ENCODE data around the gene ABCC1.

The ABCC1 gene

GRCh38 chr16:16059160-16059559, 109.7 kb downstream of the ABCC1 start:
- DNase-seq = no peak

- DNase-seq = no peak
Measured at GRCh38 chr16:16059895-16060590, 110.6 kb downstream of the ABCC1 start.

DNA sequence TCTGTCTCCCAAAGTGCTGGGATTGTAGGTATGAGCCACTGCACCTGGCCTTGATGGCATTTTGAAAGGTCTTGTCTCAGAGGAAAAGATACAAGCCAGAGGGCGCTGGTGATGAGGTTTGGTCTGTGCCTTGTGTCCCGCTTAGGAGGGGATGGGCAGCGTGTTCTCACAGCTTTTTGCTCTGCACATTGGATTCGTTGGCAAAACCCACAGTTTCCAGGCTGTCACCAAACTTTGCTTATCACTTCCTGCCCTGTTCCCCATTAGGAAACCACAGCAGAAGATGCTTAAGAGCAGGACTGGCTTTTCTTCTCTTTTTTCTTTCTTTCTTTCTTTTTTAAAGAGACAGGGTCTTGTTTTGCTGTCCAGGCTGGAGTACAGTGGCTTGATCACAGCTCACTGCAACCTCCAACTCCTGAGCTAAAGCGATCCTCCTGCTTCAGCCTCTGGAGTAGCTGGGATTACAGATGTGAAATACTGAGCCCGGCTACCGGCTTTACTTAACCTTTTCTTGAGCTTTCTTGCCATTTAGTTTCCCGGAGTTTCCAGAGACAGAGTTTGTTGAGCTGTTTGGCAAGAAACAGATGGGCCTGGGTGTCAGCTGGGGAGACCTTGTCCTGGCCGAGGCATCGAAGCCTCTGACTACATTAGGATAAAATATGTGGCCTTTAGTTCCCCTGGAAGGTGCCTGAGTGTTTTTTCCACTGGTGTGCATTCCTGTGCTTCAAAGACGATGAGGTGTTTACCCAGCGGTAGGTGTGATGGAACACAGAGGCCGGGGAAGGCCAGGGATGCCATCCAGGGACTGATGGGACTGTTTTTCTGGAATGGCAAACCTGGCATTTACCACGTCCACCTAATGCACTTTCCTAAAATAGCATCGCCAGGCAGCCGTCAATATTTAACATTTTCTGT, 112.9 kb downstream of the ABCC1 start:
- DNase-seq = no peak

GRCh38 chr16:16063683-16064082, 114.3 kb downstream of the ABCC1 start:
- DNase-seq = no peak

DNA sequence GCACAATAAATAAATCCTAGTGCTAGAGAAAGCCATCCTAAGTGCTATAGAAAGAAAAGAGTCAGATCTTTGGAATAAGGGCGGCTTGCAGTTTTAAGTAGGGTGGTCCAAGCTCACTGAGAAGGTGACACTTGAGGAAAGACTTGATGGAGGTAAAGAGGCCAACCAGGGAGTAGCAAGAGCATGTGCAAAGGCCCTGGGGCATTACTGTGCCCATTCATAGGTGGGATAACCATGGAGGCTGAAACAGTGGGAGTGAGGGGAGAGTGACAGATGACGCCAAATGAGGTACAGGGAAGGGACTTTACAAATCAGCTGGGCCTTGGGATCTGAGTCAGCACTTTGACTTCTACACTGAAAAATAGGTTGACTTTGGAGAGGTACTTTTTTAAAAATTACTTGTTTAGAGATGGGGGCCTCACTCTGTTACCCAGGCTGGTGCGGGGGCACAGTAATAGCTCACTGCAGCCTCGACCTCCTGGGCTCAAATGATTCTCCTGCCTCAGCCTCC, 115.5 kb downstream of the ABCC1 start:
- DNase-seq = no peak

DNA sequence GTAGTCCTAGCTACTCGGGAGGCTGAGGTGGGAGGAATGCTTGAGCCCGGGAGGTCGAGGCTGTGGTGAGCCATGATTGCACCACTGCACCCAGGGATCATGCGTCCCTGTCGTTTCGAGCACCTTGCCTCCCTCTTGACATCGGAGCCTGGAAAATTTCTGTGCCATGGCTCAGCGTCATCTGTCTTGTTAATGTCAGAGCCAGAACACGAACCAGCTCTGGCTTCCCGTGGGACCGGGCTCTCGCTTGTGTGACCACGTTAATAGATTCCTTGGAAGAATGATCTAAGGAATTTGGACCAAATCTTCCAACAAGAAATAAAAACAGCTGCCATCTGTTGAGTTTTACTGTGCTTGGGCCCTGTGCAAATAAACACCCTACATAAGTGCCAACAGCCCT, 117.7 kb downstream of the ABCC1 start:
- no peak for DNase-seq

DNA sequence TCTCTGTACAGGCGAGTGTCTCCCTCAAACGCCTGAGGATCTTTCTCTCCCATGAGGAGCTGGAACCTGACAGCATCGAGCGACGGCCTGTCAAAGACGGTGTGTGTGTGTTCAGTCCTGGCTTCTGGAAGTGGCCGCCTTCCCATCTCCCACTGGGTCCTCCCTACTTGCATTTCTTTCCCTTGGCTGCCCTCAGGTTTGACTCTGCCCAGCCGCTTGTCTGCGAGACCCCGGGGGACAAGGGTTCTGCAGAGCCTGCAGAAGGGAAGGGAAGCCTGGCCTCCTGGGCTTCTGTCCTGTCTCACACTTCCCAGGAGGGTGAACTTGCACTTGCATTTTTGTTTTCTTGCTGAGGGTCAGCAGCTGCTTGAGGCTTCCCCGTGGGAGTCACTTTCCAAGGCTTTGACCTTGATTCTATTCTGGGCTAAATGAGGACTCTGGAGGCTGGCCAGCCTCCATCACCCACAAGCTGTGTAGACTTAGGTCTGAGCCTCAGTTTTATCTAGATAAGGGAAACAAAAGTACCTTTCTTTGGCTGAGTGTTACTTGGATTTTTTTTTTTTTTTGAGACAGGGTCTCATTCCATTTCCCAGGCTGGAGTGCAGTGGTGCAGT, 122.3 kb downstream of the ABCC1 start:
- no peak for DNase-seq

DNA sequence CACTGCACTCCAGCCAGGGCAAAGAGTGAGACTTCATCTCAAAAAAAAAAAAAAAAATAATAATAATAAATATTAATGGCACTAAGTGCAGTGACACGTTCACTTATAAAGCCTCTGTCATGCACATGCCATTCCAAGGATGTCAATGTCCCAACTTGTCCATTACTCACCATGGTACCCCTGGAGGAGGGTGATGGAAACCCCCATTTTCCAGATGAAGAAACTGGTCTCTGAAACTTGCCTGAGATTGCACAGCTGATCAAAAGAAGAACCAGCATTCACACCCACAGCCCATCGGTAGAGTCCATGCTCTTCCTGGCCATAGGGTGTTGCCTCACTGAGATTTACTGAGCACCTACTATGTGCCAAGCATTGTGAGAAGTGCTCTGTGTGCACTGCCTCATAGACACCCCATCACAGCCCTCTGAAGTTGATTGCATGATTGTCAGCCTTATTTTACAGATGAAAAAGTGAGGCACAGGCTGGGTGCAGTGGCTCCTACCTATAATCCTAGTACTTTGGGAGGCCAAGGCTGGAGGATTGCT, 123.7 kb downstream of the ABCC1 start:
- no peak for DNase-seq

DNA sequence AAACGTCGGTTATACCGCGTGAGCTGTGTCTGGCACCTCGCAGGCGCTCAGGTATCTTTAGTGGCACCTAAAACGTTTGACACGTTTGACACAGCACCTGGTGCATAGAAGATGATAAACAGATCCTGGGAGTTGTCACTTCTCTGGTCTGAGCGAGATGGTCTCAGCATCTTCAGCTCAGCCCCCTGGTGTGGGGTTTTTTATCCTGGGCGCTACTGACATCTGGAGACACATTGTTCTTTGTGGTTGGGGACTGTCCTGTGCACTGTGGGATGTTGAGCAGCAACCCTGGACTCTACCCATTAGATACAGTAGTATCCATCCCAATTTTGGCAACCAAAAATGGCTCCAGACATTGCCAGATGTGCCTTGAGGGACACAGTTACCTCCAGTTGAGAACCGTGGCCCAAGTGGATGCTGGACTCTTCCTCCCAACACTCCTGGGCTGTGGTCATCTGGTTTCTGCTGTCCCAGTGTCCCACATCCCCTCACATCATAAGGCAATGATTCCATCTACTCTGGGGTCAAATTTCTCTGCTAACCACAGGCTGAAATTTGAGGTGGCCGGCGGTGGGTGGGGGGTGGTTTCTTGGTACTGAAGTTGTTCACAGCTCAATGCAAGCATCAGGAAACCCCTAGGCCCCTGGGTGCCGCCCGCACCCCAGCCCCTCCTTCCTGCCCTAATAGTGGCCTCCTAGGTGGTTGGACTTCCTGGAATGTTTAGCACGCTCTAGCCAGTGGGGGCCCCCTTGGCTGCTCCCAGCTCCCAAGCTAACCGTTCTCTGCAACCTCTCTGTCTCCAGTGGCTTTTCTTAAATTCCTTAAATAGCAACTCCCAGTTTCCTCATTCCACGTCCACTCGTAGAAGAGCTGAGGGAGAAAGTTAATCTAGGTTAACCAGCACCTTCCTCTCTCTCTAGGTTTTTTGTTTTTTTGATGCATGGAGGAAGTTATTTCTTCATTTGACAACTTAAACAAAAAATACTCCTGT, 124.8 kb downstream of the ABCC1 start:
- DNase-seq = no peak

- no peak for DNase-seq
Measured at GRCh38 chr16:16075488-16076422, 126.3 kb downstream of the ABCC1 start.

DNA sequence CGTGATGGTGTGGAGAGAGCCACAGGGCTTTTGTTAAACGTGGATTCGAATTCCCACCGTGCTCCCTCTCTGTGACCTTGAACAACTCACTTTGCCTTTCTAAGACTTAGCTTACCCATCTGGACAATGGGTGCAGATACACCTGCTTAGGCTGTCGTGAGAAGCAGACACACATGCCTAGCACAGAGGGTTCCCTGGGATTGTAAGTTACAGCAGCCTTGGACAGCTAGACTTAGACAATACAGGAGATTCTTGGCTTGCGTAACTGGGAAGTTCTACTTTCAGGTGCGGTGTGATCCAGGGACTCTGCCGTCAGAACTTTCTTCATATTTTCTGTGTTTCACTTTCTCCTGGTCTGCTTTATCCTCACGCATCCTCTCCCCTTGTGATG, 127.0 kb downstream of the ABCC1 start:
- no peak for DNase-seq

GRCh38 chr16:16080465-16081065, 131.1 kb downstream of the ABCC1 start:
- DNase-seq = no peak

DNA sequence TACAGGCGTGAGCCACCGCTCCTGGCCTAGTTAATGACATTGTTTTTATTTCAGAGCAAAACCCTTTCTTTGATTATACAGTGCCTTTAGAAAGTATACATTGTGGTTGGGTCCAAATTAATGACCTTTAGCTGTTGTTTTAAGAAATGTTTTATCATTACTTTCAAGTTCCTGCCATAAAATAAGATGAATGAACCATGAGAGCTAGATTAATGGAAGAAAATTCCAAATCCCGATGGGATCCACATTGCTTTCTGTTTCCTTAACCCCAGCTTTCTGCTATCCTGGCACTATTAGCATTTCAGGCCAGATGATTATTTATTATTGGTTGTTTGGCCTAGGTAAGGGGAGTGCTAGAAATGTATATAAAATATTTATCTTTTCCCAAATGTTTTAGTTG, 131.7 kb downstream of the ABCC1 start:
- no peak for DNase-seq

DNA sequence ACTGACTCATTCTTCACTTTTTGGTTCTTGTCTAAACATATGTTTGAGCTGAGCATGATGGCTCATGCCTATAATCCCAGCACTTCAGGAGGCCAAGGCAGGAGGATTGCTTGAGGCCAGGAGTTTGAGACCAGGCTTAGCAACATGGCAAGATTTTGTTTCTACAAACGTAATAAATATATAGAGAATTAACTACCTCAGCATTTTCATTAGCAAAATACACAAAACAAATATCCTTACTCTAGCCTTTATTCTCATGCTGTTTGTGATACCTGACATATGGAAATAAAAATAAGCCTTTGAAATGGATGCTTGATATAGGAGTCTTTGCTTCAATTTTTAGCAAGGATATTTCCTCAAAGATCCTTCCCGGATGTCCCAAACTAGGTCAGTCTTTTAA, 132.8 kb downstream of the ABCC1 start:
- no peak for DNase-seq

DNA sequence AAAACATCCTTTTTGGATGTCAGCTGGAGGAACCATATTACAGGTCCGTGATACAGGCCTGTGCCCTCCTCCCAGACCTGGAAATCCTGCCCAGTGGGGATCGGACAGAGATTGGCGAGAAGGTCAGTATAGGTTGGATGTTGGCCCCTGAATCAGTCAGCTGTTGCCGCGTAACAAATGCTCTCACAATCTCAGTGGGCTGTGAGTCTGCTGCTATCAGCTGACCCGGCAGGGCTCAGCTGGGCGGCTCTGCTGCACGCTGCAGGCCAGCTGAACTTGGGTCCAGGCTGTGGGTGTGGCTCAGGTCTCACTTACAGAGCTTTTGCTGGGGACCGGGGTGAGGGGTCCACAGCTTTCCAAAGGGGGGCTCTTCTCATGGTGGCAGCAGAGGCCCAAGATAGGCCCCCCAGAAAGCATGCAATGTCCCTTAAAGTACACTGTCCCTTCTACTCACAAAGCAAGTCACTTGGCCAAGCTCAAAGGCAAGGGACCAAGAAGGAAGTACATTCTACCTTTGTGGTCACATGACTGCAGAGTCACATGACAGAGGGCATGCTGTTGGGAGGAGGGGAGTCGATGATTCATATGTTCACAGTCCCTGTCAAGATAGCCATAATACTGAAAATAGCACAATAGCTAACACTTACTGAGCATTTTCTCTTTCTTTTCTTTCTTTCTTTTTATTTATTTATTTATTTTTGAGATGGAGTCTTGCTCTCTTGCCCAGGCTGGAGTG, 134.2 kb downstream of the ABCC1 start:
- no peak for DNase-seq

GRCh38 chr16:16084874-16085273, 135.5 kb downstream of the ABCC1 start:
- no peak for DNase-seq

DNA sequence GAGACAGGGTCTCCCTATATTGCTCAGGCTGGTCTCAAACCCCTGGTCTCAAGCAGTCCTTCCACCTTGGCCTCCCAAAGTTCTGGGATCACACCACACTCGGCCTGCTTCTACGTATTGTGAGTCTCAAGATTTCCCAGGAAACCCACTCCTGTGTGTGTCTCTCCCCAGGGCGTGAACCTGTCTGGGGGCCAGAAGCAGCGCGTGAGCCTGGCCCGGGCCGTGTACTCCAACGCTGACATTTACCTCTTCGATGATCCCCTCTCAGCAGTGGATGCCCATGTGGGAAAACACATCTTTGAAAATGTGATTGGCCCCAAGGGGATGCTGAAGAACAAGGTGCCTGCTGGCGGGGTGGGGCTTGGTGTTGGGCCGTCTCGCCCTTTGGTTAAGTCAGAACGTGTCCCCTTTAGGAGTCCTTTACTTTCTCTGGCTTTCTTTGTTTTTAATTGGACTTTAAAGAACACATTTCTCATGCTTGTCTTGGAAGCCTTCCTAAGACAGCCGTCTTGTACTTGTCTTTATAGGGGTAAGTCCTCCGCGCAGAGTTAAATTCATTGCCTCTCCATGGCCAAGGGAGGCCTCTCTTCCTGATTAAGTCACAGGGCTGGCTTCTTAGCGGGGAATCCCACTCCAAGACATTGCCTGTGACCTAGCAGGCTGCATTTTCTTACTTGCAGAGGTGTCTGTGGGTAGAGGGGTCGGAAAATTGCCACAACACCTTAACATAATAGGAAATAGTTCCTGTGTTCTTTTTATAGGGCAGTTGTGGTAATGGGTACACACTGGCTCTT, 137.4 kb downstream of the ABCC1 start:
- DNase-seq = no peak

DNA sequence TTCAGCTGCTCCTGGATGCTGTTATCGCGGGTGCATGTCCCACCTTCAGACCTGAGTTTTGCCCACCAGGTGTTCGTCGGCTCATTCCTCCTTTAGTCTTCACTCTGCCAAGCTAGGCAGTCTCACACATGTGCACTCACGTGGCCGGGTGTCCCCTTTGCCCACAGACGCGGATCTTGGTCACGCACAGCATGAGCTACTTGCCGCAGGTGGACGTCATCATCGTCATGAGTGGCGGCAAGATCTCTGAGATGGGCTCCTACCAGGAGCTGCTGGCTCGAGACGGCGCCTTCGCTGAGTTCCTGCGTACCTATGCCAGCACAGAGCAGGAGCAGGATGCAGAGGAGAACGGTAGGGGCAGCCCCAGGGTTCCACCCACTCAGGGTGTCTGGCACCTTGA, 140.8 kb downstream of the ABCC1 start:
- DNase-seq = no peak
